CD4-positive, alpha-beta T cell treated with Interleukin-6 at 100 ng/mL for 8 hours (primary cell): ENCODE data around the gene FGF3.
"Not testable (repeated sequence)": the region's sequence is repeated elsewhere in the genome, so short reads cannot be mapped to it uniquely, and the experiment has no call there.

Source experiments
- DNase-seq: peaks from one replicate; pipeline ENCODE4 v3.0.0-alpha.2; 2020; ENCODE audit warnings: mixed read lengths, low spot score

FGF3 gene

DNA sequence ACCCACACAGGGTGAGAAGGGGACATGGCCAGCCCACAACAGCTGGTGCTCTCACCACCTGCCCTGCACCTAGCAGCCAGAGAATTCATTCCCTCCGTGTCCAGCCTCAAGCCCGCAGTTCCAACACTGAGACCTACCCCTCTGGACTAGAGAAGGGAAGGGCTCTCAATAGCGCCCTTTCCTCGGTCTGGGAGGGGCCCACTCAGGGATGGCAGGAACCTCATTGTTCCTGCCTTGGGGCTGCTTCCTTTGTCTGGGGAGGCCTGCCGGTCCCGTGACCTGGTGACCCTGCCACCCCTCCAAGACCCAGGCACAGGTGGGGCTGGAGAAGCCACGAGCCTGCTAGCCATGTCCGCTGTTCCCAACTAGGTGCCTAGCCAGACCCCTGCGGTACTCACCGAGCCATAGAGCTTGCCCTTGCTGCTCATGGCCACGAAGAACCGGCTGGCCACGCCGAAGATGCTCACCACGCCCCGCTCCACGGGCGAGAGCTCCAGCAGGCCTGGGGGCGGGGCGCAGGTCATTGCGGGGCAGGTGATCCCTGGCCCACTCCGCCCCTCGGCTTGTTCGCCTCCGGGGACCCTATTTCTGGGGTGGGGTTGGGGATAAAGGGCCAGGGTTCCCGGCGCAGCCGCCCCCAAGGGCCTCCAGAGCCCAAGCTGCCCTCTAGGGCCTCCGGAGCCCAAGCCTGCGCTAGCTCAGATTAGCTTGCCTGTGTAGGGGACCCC, 45.4 kb downstream of the FGF3 start:
- DNase-seq: no peak

GRCh38 chr11:69771466-69771865, 47.8 kb downstream of the FGF3 start:
- no peak for DNase-seq

GRCh38 chr11:69770540-69770939, 48.7 kb downstream of the FGF3 start:
- DNase-seq: no peak

DNA sequence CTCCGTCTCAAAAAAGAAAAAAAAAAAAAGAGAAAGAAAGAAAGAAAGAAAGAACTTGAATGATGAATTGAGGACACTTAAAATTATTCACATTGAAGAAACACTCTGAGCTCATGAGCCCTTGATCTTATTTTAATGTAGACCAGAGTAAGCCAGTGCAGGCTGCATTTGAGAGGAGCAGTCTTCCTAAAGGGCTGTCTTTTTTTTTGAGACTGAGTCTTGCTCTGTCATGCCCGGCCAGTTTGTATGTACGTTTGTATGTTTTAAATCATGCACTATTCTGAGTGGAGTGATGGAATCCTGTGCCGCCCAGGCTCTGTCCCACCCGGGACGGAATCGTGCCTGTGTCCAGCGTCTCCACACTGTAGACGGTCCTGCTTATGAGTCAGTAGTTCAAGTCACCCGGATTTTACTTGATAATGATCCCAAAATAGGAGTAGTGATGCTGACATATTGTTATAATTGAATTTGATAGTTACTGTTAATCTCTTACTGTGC, 53.7 kb downstream of the FGF3 start:
- DNase-seq: no peak

DNA sequence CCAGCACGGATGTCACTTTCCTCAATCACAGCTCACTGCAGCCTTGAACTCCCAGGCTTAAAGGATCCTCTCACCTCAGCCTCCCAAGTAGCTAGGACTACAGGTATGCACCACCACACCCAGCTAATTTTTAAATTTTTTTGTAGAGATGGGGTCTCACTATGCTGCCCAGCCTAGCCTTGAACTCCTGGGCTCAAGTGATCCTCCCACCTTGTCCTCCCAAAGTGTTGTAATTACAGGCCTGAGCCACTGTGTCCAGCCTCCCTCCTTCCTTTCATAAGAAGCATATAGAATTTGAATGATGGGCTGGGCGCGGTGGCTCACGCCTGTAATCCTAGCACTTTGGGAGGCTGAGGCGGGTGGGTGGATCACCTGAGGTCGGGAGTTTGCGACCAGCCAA, 54.3 kb downstream of the FGF3 start:
- not testable (repeated sequence) for DNase-seq

DNA sequence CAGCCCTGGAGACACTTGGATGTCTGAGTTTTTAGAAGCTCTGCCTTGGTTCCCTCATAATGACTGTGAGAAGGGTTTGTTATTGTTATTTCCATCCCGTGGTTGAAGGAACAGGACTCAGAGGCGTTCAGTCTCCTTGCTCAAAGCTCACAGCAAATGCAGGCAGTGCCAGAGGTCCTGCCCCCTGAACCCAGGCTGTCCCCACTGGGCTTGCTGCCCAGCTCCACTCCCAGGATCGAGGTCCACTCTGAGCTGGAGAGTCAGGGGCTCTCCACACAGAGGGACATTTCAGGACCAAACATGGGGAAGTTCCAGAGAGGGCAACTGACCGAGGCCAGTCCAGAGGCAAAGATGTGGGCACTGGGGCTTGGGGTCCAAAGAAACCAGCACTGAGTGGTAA, 58.9 kb downstream of the FGF3 start:
- DNase-seq: no peak
